ENCODE measurements around the gene ENPP3. TPM values are rescaled to one million over a fixed set of nuclear protein-coding genes. Genes with fewer than 3 reads are reported as not detected.

Gene ENPP3
- total RNA-seq, 2 donors from 2014 or later = not detected

DNA sequence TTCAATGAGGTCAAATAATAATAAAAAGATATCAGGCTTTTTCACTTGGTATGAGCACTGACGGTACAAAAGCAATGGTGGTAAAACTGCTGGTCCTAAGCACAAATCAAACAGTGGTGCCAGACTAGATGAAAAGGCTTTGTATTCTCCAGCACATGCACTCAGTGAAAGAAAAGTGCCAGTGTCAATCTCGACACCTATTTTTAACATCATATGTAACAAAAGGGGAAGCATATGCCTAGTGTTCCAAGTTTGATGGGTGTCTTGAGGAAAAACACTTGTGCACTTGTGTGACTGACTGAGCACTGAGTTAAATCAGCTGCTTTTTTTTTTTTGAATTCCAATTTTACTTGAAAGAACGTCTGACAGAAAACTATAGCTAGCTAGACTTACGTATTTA is 36.4 kb upstream of the ENPP3 start:
- no peak overlapping the region for H3K27ac Mint-ChIP-seq
- no peaks in the 10 kb centered on the region for H3K4me1 Mint-ChIP-seq
- H3K27ac ChIP-seq (ENCODE audit: low read depth, low read length) = no peak overlapping the region
- TF ChIP-seq, protein P1, sequence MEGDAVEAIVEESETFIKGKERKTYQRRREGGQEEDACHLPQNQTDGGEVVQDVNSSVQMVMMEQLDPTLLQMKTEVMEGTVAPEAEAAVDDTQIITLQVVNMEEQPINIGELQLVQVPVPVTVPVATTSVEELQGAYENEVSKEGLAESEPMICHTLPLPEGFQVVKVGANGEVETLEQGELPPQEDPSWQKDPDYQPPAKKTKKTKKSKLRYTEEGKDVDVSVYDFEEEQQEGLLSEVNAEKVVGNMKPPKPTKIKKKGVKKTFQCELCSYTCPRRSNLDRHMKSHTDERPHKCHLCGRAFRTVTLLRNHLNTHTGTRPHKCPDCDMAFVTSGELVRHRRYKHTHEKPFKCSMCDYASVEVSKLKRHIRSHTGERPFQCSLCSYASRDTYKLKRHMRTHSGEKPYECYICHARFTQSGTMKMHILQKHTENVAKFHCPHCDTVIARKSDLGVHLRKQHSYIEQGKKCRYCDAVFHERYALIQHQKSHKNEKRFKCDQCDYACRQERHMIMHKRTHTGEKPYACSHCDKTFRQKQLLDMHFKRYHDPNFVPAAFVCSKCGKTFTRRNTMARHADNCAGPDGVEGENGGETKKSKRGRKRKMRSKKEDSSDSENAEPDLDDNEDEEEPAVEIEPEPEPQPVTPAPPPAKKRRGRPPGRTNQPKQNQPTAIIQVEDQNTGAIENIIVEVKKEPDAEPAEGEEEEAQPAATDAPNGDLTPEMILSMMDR (conservative IDR thresholded peaks at IDR 0.05) = no peak
- H3K36me3 Mint-ChIP-seq (ENCODE audit: low read depth) = peaks cover 49% of the 10 kb centered on the region
- H3K4me1 ChIP-seq (ENCODE audit: control insufficient read depth, insufficient read depth, low read length) = no peaks in the 10 kb centered on the region
- no peak for DNase-seq
- H3K36me3 ChIP-seq (ENCODE audit: control insufficient read depth, insufficient read depth, low read length) = peaks cover 86% of the 10 kb centered on the region
- no peak overlapping the region for H3K4me3 ChIP-seq (ENCODE audit: low read length)
- no peak overlapping the region for H3K9ac ChIP-seq (ENCODE audit: extremely low read depth, low read length, poor library complexity, severe bottlenecking)
- H3K9me3 ChIP-seq (ENCODE audit: control insufficient read depth, low read length) = no peaks in the 10 kb centered on the region
- H3K27me3 ChIP-seq (ENCODE audit: control insufficient read depth, insufficient read depth, low read length, poor library complexity, severe bottlenecking) = no peaks in the 10 kb centered on the region
- WGBS, 2 experiments (ENCODE audit: insufficient coverage in 1 of 2, insufficient read length in 1 of 2) = 96 to 97% methylated on average over 3 to 4 of the region's 4 CpGs
- no peak overlapping the region for H3K4me3 Mint-ChIP-seq
- no peaks in the 10 kb centered on the region for H3K9me3 Mint-ChIP-seq
- H3K27me3 Mint-ChIP-seq (ENCODE audit: insufficient read depth) = no peaks in the 10 kb centered on the region

DNA sequence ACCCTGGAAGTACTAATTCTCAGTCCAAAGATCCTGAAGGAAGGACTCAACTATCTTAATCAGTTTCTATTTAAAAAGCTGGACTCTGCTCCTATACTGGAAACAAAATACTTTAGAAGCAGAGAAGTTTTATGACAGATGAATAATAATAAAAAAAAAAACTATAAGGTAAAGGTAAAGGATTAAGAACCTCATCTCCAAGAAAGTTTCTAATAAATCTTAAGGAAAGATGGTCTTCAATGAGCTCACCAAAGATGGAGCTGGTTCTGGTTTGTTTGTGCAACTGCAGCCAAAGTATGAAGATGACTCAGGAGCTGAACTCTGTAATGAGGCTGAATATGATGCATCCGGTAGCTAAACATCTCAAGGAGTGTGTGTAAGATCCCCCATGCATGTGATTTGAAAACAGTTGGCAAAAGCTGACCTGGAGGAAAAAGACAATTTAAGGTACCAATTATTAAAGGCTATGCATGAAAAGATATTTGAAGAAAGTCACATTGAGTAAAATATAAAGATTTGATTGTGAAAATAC is 34.3 kb upstream of the ENPP3 start:
- no peak overlapping the region for H3K4me3 Mint-ChIP-seq
- no peak overlapping the region for H3K4me3 ChIP-seq (ENCODE audit: low read length)
- H3K27ac Mint-ChIP-seq = no peak overlapping the region
- no peaks in the 10 kb centered on the region for H3K27me3 ChIP-seq (ENCODE audit: control insufficient read depth, insufficient read depth, low read length, poor library complexity, severe bottlenecking)
- H3K9me3 Mint-ChIP-seq = no peaks in the 10 kb centered on the region
- peaks cover 44% of the 10 kb centered on the region for H3K36me3 Mint-ChIP-seq (ENCODE audit: low read depth)
- no peaks in the 10 kb centered on the region for H3K27me3 Mint-ChIP-seq (ENCODE audit: insufficient read depth)
- no peak for DNase-seq
- no peak overlapping the region for H3K27ac ChIP-seq (ENCODE audit: low read depth, low read length)
- WGBS, 2 experiments (ENCODE audit: insufficient coverage in 1 of 2, insufficient read length in 1 of 2) = 93% methylated on average over 1 of the region's 1 CpG; no CpG with 5 or more reads in 1 of the 2 experiments
- H3K9me3 ChIP-seq (ENCODE audit: control insufficient read depth, low read length) = no peaks in the 10 kb centered on the region
- peaks cover 76% of the 10 kb centered on the region for H3K36me3 ChIP-seq (ENCODE audit: control insufficient read depth, insufficient read depth, low read length)
- H3K4me1 ChIP-seq (ENCODE audit: control insufficient read depth, insufficient read depth, low read length) = no peaks in the 10 kb centered on the region
- TF ChIP-seq, protein P1 (conservative IDR thresholded peaks at IDR 0.05) = no peak
- H3K9ac ChIP-seq (ENCODE audit: extremely low read depth, low read length, poor library complexity, severe bottlenecking) = no peak overlapping the region
- no peaks in the 10 kb centered on the region for H3K4me1 Mint-ChIP-seq

DNA sequence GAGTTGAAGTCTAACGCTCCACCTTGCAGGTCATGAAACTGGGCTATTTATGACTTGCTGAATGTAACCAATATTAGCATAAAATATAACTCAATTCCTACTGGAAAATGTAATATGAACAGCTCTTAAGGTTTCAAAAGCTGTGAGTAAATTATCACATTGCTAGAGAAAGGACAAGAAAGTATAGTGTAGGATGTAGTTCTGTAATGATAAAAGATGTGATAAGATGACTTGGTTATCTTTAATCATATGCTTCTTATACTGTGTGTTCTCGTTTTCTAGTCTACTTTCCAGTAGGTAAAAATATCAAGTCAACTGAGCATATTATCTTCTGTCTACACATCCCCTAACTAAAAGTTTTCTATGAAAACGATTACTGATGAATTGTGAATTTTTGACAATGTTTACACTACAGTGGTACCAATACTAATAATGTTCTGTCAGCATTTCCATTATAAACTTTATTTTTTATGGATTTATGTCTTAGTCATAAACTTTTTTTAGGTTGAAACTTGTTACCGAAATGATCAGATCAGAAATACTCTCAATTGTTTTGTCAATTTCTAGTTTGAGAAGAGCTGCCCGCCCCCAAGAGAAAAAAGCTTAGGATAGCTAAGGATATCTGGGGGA is 23.7 kb upstream of the ENPP3 start:
- Mint-ChIP-seq H3K36me3 (ENCODE audit: low read depth) (peaks cover 32% of the 10 kb centered on the region), H3K27ac (no peak overlapping the region), H3K4me1 (no peaks in the 10 kb centered on the region), H3K9me3 (no peaks in the 10 kb centered on the region), H3K27me3 (ENCODE audit: insufficient read depth) (no peaks in the 10 kb centered on the region), H3K4me3 (no peak overlapping the region)
- no peaks in the 10 kb centered on the region for H3K4me1 ChIP-seq (ENCODE audit: control insufficient read depth, insufficient read depth, low read length)
- no peak overlapping the region for H3K4me3 ChIP-seq (ENCODE audit: low read length)
- H3K27me3 ChIP-seq (ENCODE audit: control insufficient read depth, insufficient read depth, low read length, poor library complexity, severe bottlenecking) = no peaks in the 10 kb centered on the region
- no peaks in the 10 kb centered on the region for H3K9me3 ChIP-seq (ENCODE audit: control insufficient read depth, low read length)
- H3K9ac ChIP-seq (ENCODE audit: extremely low read depth, low read length, poor library complexity, severe bottlenecking) = no peak overlapping the region
- no peak overlapping the region for H3K27ac ChIP-seq (ENCODE audit: low read depth, low read length)
- peaks cover 72% of the 10 kb centered on the region for H3K36me3 ChIP-seq (ENCODE audit: control insufficient read depth, insufficient read depth, low read length)
- TF ChIP-seq, protein P1 (conservative IDR thresholded peaks at IDR 0.05) = no peak
- WGBS, 2 experiments (ENCODE audit: insufficient coverage in 1 of 2, insufficient read length in 1 of 2) = 98 to 100% methylated on average over 2 to 5 of the region's 5 CpGs
- DNase-seq = no peak
